ENCODE measurements around the gene PANK2. TPM values are rescaled to one million over a fixed set of nuclear protein-coding genes. Genes with fewer than 3 reads are reported as not detected.
"Not testable (repeated sequence)": the region's sequence is repeated elsewhere in the genome, so short reads cannot be mapped to it uniquely, and the experiment has no call there.

Gene PANK2
- total RNA-seq (2014; rRNA removed) (50.8 and 52.1 TPM in 2 replicates), Bru-seq, nascent RNA (percentile 94 among the genes with signal in this experiment), BruChase-seq, experiment 1, labeled RNA remaining after a 6-hour chase (percentile 91 among the genes with signal in this experiment), BruChase-seq, experiment 2, labeled RNA remaining after a 2-hour chase (percentile 93 among the genes with signal in this experiment)
- long read RNA-seq, transcript PANK2-202 (7 exons, 1,843 nt) = minor isoform, 14 of 108 reads
- long read RNA-seq, transcript PANK2-201 (7 exons, 2,280 nt) = major isoform, 35 of 108 reads
- long read RNA-seq, partial matches to known transcripts = 16 of 108 reads
- long read RNA-seq, other reads (novel, unspliced or antisense) = 40 of 108 reads

DNA sequence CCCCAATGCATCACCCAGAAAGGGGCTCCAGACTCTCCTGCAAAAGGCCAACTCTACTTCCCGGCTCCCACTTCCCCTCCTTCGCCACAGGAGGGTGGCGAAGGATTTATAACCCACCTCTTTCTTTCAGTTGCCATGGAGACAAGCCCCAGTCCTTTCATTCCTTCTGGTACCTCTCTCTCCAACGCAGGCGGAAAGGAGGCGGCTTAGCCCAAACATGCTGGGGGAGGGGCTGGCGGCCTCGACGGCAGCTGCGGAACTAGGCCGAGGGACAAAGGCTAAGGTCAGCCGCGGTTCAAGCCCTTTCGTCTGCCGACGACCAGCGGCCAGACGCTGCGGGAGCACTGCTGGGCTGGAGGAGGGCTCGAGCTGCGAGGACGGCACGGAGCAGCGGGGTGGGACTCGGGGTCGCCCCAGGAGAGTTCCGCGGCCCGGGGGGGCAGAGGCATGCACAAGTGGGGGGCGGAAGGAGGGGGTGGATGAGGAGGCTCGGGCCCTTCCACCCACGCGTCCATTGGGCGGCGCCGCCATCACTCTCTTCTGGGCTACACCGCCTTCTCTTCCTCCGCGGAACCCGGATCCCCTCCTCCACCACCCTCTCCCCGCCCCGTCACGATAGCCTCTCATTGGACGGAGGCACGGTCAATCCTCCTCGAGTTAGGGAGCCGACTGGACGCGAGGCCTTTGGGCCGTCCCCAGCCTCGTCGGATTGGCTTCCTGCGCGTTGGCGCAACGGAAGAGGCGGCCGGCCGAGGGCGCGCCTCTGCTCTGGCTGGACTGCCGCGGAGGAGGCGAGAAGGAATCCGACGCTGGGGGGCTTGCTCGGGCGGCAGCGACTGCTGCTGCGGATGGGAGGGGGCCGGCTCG, at the start of gene PANK2:
Gene PANK2, plus strand, starts transcription at position 766 of the 867 bp plus-strand sequence.
- Histone ChIP-seq H3K27ac (ENCODE audit: low read length) (peak within 1 kb of the TSS; percentile 67), H3K27me3 (ENCODE audit: low read length) (no peaks in the 10 kb centered on the region), H3K9ac (ENCODE audit: low read length) (peak within 1 kb of the TSS; percentile 87), H3K36me3 (ENCODE audit: low read depth, low read length) (no peaks in the 10 kb centered on the region; the same call in 1 of the 2 replicates), H3F3A (ENCODE audit: low read length, unreplicated experiment) (no peaks in the 10 kb centered on the region), H3K4me1 (ENCODE audit: insufficient read depth, low read length) (peaks cover 39% of the 10 kb centered on the region), H3K4me3 (ENCODE audit: low read length) (peak within 1 kb of the TSS; percentile 79), H3K4me2 (ENCODE audit: low read length) (peak within 1 kb of the TSS; percentile 99), H3K79me2 (ENCODE audit: low read length) (peaks cover 65% of the 10 kb centered on the region), H3K9me3 (ENCODE audit: low read length) (no peaks in the 10 kb centered on the region), H3K9me2 (replicated peaks; ENCODE audit: low read length) (no peaks in the 10 kb centered on the region), H4K20me1 (ENCODE audit: low read length) (peaks cover 40% of the 10 kb centered on the region), H2AFZ (ENCODE audit: low read length) (peak within 1 kb of the TSS; percentile 94)
- intact Hi-C loops (cut with micrococcal nuclease) = no loop called here
- DNase-seq (peak; percentile 100), ATAC-seq (peak; percentile 91)
- ChIA-PET POLR2A (ENCODE audit: unreplicated experiment) (no interaction called here), CTCF (no interaction called here)
- no peak for TF ChIP-seq EZH2phosphoT487 (IDR thresholded peaks at IDR 0.05; ENCODE audit: borderline replicate concordance, low read length)
- TF ChIP-seq EZH2 (IDR thresholded peaks at IDR 0.05; ENCODE audit: low read length, unreplicated experiment) = no peak
- TF ChIP-seq, protein P1, sequence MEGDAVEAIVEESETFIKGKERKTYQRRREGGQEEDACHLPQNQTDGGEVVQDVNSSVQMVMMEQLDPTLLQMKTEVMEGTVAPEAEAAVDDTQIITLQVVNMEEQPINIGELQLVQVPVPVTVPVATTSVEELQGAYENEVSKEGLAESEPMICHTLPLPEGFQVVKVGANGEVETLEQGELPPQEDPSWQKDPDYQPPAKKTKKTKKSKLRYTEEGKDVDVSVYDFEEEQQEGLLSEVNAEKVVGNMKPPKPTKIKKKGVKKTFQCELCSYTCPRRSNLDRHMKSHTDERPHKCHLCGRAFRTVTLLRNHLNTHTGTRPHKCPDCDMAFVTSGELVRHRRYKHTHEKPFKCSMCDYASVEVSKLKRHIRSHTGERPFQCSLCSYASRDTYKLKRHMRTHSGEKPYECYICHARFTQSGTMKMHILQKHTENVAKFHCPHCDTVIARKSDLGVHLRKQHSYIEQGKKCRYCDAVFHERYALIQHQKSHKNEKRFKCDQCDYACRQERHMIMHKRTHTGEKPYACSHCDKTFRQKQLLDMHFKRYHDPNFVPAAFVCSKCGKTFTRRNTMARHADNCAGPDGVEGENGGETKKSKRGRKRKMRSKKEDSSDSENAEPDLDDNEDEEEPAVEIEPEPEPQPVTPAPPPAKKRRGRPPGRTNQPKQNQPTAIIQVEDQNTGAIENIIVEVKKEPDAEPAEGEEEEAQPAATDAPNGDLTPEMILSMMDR (conservative IDR thresholded peaks at IDR 0.05; ENCODE audit: low read depth, low read length) = peak; percentile 57
- TSS peak; percentile 51 for BruUV-seq (replicated peaks)

DNA sequence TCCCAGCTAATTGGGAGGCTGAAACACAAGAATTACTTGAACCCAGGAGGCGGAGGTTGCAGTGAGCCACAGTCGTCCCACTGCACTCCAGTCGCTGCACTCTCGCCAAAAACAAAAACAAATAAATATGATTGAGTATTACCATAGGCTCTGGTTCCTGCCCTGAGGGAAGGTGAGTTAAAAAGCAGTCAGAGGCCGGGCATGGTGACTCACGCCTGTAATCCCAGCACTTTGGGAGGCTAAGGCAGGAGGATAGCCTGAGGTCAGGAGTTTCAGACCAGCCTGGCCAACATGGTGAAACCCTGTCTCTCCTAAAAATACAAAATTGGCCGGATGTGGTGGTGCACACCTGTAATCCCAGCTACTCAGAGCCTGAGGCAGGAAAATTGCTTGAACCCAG, 49.0 kb upstream of the PANK2 start:
- POLR2A ChIA-PET (ENCODE audit: unreplicated experiment); H2AFZ ChIP-seq (ENCODE audit: low read length); H3K79me2 ChIP-seq (ENCODE audit: low read length); H3K27me3 ChIP-seq (ENCODE audit: low read length); H3K9me3 ChIP-seq (ENCODE audit: low read length); H3K36me3 ChIP-seq (ENCODE audit: low read depth, low read length); BruUV-seq (replicated peaks); intact Hi-C loops (cut with micrococcal nuclease); H3K4me3 ChIP-seq (ENCODE audit: low read length); CTCF ChIA-PET; H4K20me1 ChIP-seq (ENCODE audit: low read length); H3K9me2 ChIP-seq (replicated peaks; ENCODE audit: low read length); H3F3A ChIP-seq (ENCODE audit: low read length, unreplicated experiment): not testable (repeated sequence)
- peak overlapping the region; percentile 81 for H3K27ac ChIP-seq (ENCODE audit: low read length)
- H3K9ac ChIP-seq (ENCODE audit: low read length) = peak overlapping the region; percentile 18; the same call in 1 of the 2 replicates
- ATAC-seq = peak; percentile 79
- DNase-seq = peak; percentile 93
- H3K4me1 ChIP-seq (ENCODE audit: insufficient read depth, low read length) = peaks cover 38% of the 10 kb centered on the region
- H3K4me2 ChIP-seq (ENCODE audit: low read length) = 0 out of 2 replicates have a peak overlapping the region, but pooled peaks have one; percentile 18

DNA sequence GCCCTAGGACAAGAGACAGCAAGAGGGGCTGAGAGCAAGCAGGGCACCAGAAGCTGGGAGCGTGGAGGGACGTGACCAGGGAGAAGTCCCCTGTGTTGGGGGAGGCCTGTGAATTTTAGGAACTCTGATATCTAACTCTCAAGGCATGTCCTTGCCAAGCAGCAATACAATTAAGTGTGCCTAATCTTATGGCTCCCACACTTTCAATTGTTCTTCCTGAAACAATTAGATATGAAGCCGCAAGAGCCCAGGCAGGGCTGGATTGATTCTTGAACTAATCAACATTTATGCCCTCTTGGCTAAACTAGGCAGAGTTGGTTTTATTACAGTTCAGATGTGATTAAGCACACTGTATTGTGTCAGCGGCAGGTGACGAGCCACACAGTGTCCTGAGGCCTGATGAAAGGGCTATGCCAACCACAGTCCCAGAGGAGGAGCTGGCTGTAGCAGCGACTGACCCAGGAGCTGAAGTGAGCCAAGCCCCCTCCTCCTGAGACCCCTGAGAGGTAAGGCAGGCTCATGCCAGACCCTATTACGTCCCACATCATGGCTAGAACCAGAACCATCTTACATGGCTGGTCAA, 46.7 kb upstream of the PANK2 start:
- intact Hi-C loops (cut with micrococcal nuclease) = no loop called here
- no peak for ATAC-seq
- BruUV-seq (replicated peaks) = no TSS peak
- Histone ChIP-seq H3F3A (ENCODE audit: low read length, unreplicated experiment) (no peaks in the 10 kb centered on the region), H3K27ac (ENCODE audit: low read length) (peak overlapping the region; percentile 79), H3K4me2 (ENCODE audit: low read length) (no peak overlapping the region), H4K20me1 (ENCODE audit: low read length) (no peaks in the 10 kb centered on the region), H3K9ac (ENCODE audit: low read length) (peak overlapping the region; percentile 46; the same call in 1 of the 2 replicates), H3K9me3 (ENCODE audit: low read length) (no peaks in the 10 kb centered on the region), H3K9me2 (replicated peaks; ENCODE audit: low read length) (no peaks in the 10 kb centered on the region), H3K79me2 (ENCODE audit: low read length) (peaks cover 13% of the 10 kb centered on the region), H2AFZ (ENCODE audit: low read length) (no peak overlapping the region), H3K4me3 (ENCODE audit: low read length) (no peak overlapping the region), H3K4me1 (ENCODE audit: insufficient read depth, low read length) (peaks cover 50% of the 10 kb centered on the region), H3K36me3 (ENCODE audit: low read depth, low read length) (no peaks in the 10 kb centered on the region), H3K27me3 (ENCODE audit: low read length) (no peaks in the 10 kb centered on the region)
- TF ChIP-seq, protein P1 (conservative IDR thresholded peaks at IDR 0.05; ENCODE audit: low read depth, low read length) = no peak
- TF ChIP-seq EZH2phosphoT487 (IDR thresholded peaks at IDR 0.05; ENCODE audit: borderline replicate concordance, low read length) = no peak
- TF ChIP-seq EZH2 (IDR thresholded peaks at IDR 0.05; ENCODE audit: low read length, unreplicated experiment) = no peak
- POLR2A ChIA-PET (ENCODE audit: unreplicated experiment) = no interaction called here
- no peak for DNase-seq
- CTCF ChIA-PET = no interaction called here

Data from PC-3 (cell line).